ENCODE measurements around the gene MFAP3. TPM values are rescaled to one million over a fixed set of nuclear protein-coding genes. Genes with fewer than 3 reads are reported as not detected.

MFAP3 gene
- total RNA-seq, result 61.5 and 100 TPM in 2 replicates

DNA sequence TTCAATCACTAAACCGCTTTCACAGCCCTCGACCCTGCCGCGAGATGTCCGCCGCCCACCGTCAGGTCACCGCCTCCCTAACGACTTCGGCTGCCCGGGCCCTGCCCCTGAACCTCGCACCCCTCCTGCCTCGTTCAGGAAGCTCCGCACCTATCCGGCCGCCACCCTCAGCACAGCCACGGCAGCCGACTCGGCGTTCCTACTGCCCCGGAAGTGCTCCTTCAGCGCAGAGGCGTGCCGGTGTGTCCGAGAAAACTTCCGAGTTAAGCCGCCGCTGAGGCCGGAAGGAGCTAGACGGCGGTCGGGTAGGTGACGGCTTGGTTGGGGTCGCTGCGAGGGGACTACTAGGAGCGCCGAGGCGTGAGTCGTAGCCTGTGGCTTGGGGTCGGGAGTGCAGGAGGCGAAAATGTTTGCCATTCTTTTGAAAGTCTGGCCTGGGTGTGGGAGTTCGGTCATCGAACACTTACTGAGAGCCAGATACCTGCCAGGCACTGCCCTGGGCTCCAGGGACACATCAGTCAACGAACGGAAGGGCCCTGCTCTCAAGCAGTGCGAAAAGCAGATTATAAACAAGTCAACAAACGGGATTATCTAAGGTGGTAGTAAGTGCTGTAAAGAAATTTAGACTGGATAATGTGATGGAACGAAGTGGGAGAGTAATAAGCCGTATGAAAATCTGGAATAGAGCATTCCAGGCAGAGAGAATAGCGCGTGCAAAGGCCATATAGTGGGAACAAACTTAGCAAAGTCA, at the start of gene MFAP3, which contains the start of gene FAM114A2:
TSS of gene MFAP3 (plus strand) at position 261 of the 751 bp plus-strand sequence. CDS start 10,756 bp downstream, outside the sequence.
TSS of gene FAM114A2 (minus strand) at position 204 of the 751 bp plus-strand sequence. CDS start 3,957 bp downstream, outside the sequence.

Other genes with a start within 250 kb of the MFAP3 start
- 39.5 and 50.0 TPM in 2 replicates for gene FAM114A2, start 57 bp upstream of the MFAP3 start, total RNA-seq
- 91.2 and 182 TPM in 2 replicates for gene GALNT10, start 151.8 kb downstream of the MFAP3 start, total RNA-seq

Measured in smooth muscle cell of the umbilical artery (primary cell).